GM08714 (cell line): ENCODE measurements around the gene MAGEA2.
"Not testable (repeated sequence)": the region's sequence is repeated elsewhere in the genome, so short reads cannot be mapped to it uniquely, and the experiment has no call there.

Source experiments
- H3K4me3 ChIP-seq: fragments of 200-500 bp; sonication (Bioruptor generic); 2 replicates; pipeline ENCODE4 v1.5.1; 2014; ENCODE audit warnings: mild to moderate bottlenecking, low read length, inconsistent platforms
- ZNF274 ChIP-seq: IDR thresholded peaks from 2 replicates; pipeline ENCODE4 v1.6.1; 2012; ENCODE audit warnings: mild to moderate bottlenecking, low read depth, low read length

Gene MAGEA2

GRCh38 chrX:152753686-152754650, at the start of gene MAGEA2:
Gene MAGEA2, minus strand, starts transcription at chrX:152753842. Its CDS starts 2,479 bp downstream, at chrX:152751363.
- not testable (repeated sequence) for H3K4me3 ChIP-seq

GRCh38 chrX:152798945-152799344, 45.3 kb upstream of the MAGEA2 start:
- H3K4me3 ChIP-seq: no peak overlapping the region
- no peak for TF ChIP-seq ZNF274

- not testable (repeated sequence) for H3K4me3 ChIP-seq
Observed at GRCh38 chrX:152787062-152787461, 33.4 kb upstream of the MAGEA2 start.

- not testable (repeated sequence) for H3K4me3 ChIP-seq
Observed at GRCh38 chrX:152769549-152770289, 16.1 kb upstream of the MAGEA2 start, which contains the start of gene MAGEA6. Gene MAGEA6, minus strand, starts transcription at chrX:152769689. Its CDS starts 2,039 bp downstream, at chrX:152767650.

GRCh38 chrX:152766562-152766961, 12.9 kb upstream of the MAGEA2 start:
- not testable (repeated sequence) for H3K4me3 ChIP-seq

GRCh38 chrX:152761582-152761981, 7.9 kb upstream of the MAGEA2 start:
- H3K4me3 ChIP-seq: not testable (repeated sequence)

- not testable (repeated sequence) for H3K4me3 ChIP-seq
Observed at GRCh38 chrX:152759544-152759943, 5.9 kb upstream of the MAGEA2 start.

- not testable (repeated sequence) for H3K4me3 ChIP-seq
Observed at GRCh38 chrX:152758918-152759317, 5.3 kb upstream of the MAGEA2 start, which contains the start of gene CSAG3. Gene CSAG3, plus strand, starts transcription at chrX:152759218.

- not testable (repeated sequence) for H3K4me3 ChIP-seq
Observed at GRCh38 chrX:152754871-152755270, 1.2 kb upstream of the MAGEA2 start.

GRCh38 chrX:152738560-152738959, 15.1 kb downstream of the MAGEA2 start:
- no peak for TF ChIP-seq ZNF274

GRCh38 chrX:152736528-152736927, 17.1 kb downstream of the MAGEA2 start:
- H3K4me3 ChIP-seq: not testable (repeated sequence)

More at GRCh38 chrX:152738560-152738959, 15.1 kb downstream of the MAGEA2 start:
- H3K4me3 ChIP-seq: no peak overlapping the region

GRCh38 chrX:152735860-152736511, 17.7 kb downstream of the MAGEA2 start:
- no peak overlapping the region for H3K4me3 ChIP-seq
- no peak for TF ChIP-seq ZNF274

GRCh38 chrX:152735101-152735500, 18.5 kb downstream of the MAGEA2 start:
- no peak for TF ChIP-seq ZNF274
- no peak overlapping the region for H3K4me3 ChIP-seq

- not testable (repeated sequence) for H3K4me3 ChIP-seq
Observed at GRCh38 chrX:152734143-152734858, 19.3 kb downstream of the MAGEA2 start.
